Omental fat pad (tissue), 4 donors: ENCODE results near the gene MXRA5. TPM values are rescaled to one million over a fixed set of nuclear protein-coding genes. Genes with fewer than 3 reads are reported as not detected.
"Not testable (repeated sequence)": the region's sequence is repeated elsewhere in the genome, so short reads cannot be mapped to it uniquely, and the experiment has no call there.

Experiments used
- ATAC-seq: fragments of 150-250 bp; one replicate; pipeline ENCODE4 v1.9.1; 2016; ENCODE audit warnings: mild to moderate bottlenecking, moderate library complexity; ENCODE audit not compliant: low FRiP score
- DNase-seq: peaks from one replicate; pipeline ENCODE4 v3.0.0-alpha.2; 2019; ENCODE audit warnings: low spot score
- CTCF ChIP-seq, 3 donors: fragments of 450-650 bp; IDR thresholded peaks; one replicate each; pipeline ENCODE4 v1.5.1; 2016 to 2017; ENCODE audit warnings: antibody characterized with exemption in 3 of 3, mild to moderate bottlenecking in 3 of 3, moderate library complexity in 2 of 3
- total RNA-seq, 4 donors: library from RNA; depleted of rRNA; stranded (reverse); fragments of >200 nt; gene quantifications; one replicate each; pipeline ENCODE4 v1.1.0, GENCODE V29; 2016

The MXRA5 gene
- total RNA-seq, 4 donors from 2014 or later: 0.32 to 5.8 (median 2.0) TPM

GRCh38 chrX:3378156-3378555 lies 31.7 kb upstream of the MXRA5 start:
- DNase-seq (no peak), ATAC-seq (no peak)
- no peak for TF ChIP-seq CTCF (IDR thresholded peaks at IDR 0.05)

- no peak for ATAC-seq
- DNase-seq: no peak
- no peak for TF ChIP-seq CTCF (IDR thresholded peaks at IDR 0.05)
Observed at GRCh38 chrX:3377560-3377959, 31.1 kb upstream of the MXRA5 start.

GRCh38 chrX:3375878-3376508 lies 29.5 kb upstream of the MXRA5 start:
- ATAC-seq: peak; percentile 54
- not testable (repeated sequence) for DNase-seq

GRCh38 chrX:3374108-3374800 lies 27.8 kb upstream of the MXRA5 start:
- no peak for DNase-seq
- no peak for TF ChIP-seq CTCF (IDR thresholded peaks at IDR 0.05)
- no peak for ATAC-seq

GRCh38 chrX:3371163-3371562 lies 24.7 kb upstream of the MXRA5 start:
- no peak for TF ChIP-seq CTCF (IDR thresholded peaks at IDR 0.05)
- ATAC-seq (no peak), DNase-seq (no peak)

GRCh38 chrX:3370656-3371055 lies 24.2 kb upstream of the MXRA5 start:
- no peak for DNase-seq
- no peak for ATAC-seq
- no peak for TF ChIP-seq CTCF (IDR thresholded peaks at IDR 0.05)

GRCh38 chrX:3362956-3363355 lies 16.5 kb upstream of the MXRA5 start:
- ATAC-seq (no peak), DNase-seq (no peak)
- no peak for TF ChIP-seq CTCF (IDR thresholded peaks at IDR 0.05)
